Stomach smooth muscle (tissue), 2 donors: Measurements from ENCODE around the gene ADGRG3.

Source experiments
- H3K27ac ChIP-seq: one replicate; pipeline ENCODE4 v1.7.0; 2013; ENCODE audit warnings: mild to moderate bottlenecking, low read length, inconsistent platforms
- H3K27me3 ChIP-seq, 2 donors: one replicate each; pipeline ENCODE4 v1.7.0; 2013; ENCODE audit warnings: low read length in 2 of 2; ENCODE audit not compliant: insufficient read depth in 2 of 2, control insufficient read depth in 1 of 2
- H3K36me3 ChIP-seq, 2 donors: one replicate each; pipeline ENCODE4 v1.7.0; 2013; ENCODE audit warnings: low read length in 2 of 2; ENCODE audit not compliant: control insufficient read depth in 2 of 2, insufficient read depth in 2 of 2
- H3K4me1 ChIP-seq: one replicate; pipeline ENCODE4 v1.7.0; 2013; ENCODE audit warnings: low read length; ENCODE audit not compliant: control insufficient read depth, insufficient read depth
- H3K4me3 ChIP-seq, 2 donors: one replicate each; pipeline ENCODE4 v1.7.0; 2013; ENCODE audit warnings: low read length in 2 of 2
- H3K9ac ChIP-seq, 2 donors: one replicate each; pipeline ENCODE4 v1.7.0; 2013; ENCODE audit warnings: low read length in 2 of 2, mild to moderate bottlenecking in 1 of 2
- H3K9me3 ChIP-seq, 2 donors: one replicate each; pipeline ENCODE4 v1.7.0; 2013; ENCODE audit warnings: low read length in 2 of 2; ENCODE audit not compliant: control insufficient read depth in 2 of 2
- donor health status: healthy.
- donor health status: Pancreatic carcinoma.

The ADGRG3 gene

DNA sequence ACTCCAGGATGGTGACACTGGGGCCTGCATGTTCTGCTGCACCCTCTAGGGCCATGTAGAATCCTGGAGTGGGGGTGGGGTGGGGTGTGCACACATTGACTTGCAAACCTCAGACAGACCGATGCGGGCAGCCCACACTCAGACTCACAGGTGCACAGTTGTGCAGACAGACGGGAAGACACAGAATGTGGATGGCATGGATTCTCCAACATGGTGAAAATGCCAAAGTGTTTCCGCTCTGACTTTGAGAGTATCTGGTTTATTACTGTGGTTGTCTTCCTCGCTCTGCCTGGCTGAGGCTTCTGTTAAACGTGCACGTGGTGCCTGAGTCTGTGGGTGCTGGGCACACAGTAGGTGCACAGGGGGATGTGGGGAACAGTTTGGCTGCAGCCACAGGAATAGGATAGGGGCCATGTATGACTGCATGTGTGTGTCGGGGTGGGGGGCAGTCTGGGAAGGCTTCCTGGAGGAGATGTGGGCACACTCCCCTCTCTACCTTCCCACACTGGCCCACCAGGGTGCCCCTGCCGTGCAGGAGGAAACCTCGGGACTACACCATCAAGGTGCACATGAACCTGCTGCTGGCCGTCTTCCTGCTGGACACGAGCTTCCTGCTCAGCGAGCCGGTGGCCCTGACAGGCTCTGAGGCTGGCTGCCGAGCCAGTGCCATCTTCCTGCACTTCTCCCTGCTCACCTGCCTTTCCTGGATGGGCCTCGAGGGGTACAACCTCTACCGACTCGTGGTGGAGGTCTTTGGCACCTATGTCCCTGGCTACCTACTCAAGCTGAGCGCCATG, 9.0 kb upstream of the ADGRG3 start:
- no peak overlapping the region for H3K27ac ChIP-seq
- peaks cover 0 to 2% of the 10 kb centered on the region in 2 donors for H3K27me3 ChIP-seq
- H3K9me3 ChIP-seq = no peaks in the 10 kb centered on the region
- H3K4me1 ChIP-seq = no peaks in the 10 kb centered on the region
- no peak overlapping the region for H3K4me3 ChIP-seq
- no peaks in the 10 kb centered on the region for H3K36me3 ChIP-seq
- no peak overlapping the region for H3K9ac ChIP-seq

- no peak overlapping the region for H3K9ac ChIP-seq
- H3K36me3 ChIP-seq = no peaks in the 10 kb centered on the region
- H3K4me1 ChIP-seq = no peaks in the 10 kb centered on the region
- H3K27ac ChIP-seq = no peak overlapping the region
- no peak overlapping the region for H3K4me3 ChIP-seq
- peaks cover 0 to 2% of the 10 kb centered on the region in 2 donors for H3K27me3 ChIP-seq
- H3K9me3 ChIP-seq = no peaks in the 10 kb centered on the region
These were observed 7.2 kb upstream of the ADGRG3 start for GRCh38 chr16:57660715-57661463.

- Histone ChIP-seq H3K9me3 (no peaks in the 10 kb centered on the region), H3K4me3 (no peak overlapping the region), H3K27me3 (no peaks in the 10 kb centered on the region), H3K4me1 (no peaks in the 10 kb centered on the region), H3K27ac (no peak overlapping the region), H3K9ac (no peak overlapping the region), H3K36me3 (no peaks in the 10 kb centered on the region)
These were observed 6.6 kb upstream of the ADGRG3 start for GRCh38 chr16:57661510-57661909.

GRCh38 chr16:57661936-57662906, 5.9 kb upstream of the ADGRG3 start:
- Histone ChIP-seq H3K27me3 (no peaks in the 10 kb centered on the region), H3K9ac (no peak overlapping the region), H3K4me3 (no peak overlapping the region), H3K36me3 (no peaks in the 10 kb centered on the region), H3K4me1 (no peaks in the 10 kb centered on the region), H3K27ac (no peak overlapping the region), H3K9me3 (no peaks in the 10 kb centered on the region)

DNA sequence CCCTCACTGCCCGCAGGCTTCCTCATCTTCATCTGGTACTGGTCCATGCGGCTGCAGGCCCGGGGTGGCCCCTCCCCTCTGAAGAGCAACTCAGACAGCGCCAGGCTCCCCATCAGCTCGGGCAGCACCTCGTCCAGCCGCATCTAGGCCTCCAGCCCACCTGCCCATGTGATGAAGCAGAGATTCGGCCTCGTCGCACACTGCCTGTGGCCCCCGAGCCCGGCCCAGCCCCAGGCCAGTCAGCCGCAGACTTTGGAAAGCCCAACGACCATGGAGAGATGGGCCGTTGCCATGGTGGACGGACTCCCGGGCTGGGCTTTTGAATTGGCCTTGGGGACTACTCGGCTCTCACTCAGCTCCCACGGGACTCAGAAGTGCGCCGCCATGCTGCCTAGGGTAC, 4.7 kb upstream of the ADGRG3 start:
- H3K27ac ChIP-seq = no peak overlapping the region
- H3K36me3 ChIP-seq = no peaks in the 10 kb centered on the region
- no peaks in the 10 kb centered on the region for H3K9me3 ChIP-seq
- H3K9ac ChIP-seq = no peak overlapping the region
- H3K4me1 ChIP-seq = no peaks in the 10 kb centered on the region
- H3K27me3 ChIP-seq = no peaks in the 10 kb centered on the region
- H3K4me3 ChIP-seq = no peak overlapping the region

GRCh38 chr16:57663917-57664661, 4.0 kb upstream of the ADGRG3 start:
- H3K9ac ChIP-seq = no peak overlapping the region
- H3K27me3 ChIP-seq = no peaks in the 10 kb centered on the region
- no peaks in the 10 kb centered on the region for H3K36me3 ChIP-seq
- H3K27ac ChIP-seq = no peak overlapping the region
- no peak overlapping the region for H3K4me3 ChIP-seq
- no peaks in the 10 kb centered on the region for H3K4me1 ChIP-seq
- no peaks in the 10 kb centered on the region for H3K9me3 ChIP-seq

DNA sequence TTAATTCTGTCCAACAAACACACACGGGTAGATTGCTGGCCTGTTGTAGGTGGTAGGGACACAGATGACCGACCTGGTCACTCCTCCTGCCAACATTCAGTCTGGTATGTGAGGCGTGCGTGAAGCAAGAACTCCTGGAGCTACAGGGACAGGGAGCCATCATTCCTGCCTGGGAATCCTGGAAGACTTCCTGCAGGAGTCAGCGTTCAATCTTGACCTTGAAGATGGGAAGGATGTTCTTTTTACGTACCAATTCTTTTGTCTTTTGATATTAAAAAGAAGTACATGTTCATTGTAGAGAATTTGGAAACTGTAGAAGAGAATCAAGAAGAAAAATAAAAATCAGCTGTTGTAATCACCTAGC, 3.5 kb upstream of the ADGRG3 start:
- H3K4me3 ChIP-seq = no peak overlapping the region
- no peak overlapping the region for H3K9ac ChIP-seq
- no peaks in the 10 kb centered on the region for H3K36me3 ChIP-seq
- no peaks in the 10 kb centered on the region for H3K4me1 ChIP-seq
- H3K27me3 ChIP-seq = no peaks in the 10 kb centered on the region
- no peak overlapping the region for H3K27ac ChIP-seq
- no peaks in the 10 kb centered on the region for H3K9me3 ChIP-seq

DNA sequence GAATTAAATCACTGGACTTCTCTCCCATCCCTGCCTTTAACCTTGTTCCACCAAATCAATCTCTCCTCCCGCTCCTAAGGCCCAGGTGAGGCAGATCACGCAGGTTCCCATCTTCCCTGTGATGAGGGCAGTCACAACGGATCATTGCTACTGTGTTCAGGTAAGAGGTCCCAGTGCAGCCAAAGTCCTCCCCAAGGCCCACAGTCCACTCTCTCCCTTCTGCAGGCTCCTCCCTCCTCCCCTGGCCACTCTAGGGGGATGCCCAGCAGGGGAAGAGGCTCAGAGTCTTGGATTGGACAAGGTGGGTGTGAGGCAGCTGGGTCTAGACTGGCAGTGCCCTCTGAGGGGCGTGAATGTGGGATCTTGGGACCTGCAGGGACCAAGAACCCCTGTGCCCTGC, 2.6 kb upstream of the ADGRG3 start:
- Histone ChIP-seq H3K36me3 (no peaks in the 10 kb centered on the region), H3K9me3 (no peaks in the 10 kb centered on the region), H3K27ac (no peak overlapping the region), H3K4me3 (no peak overlapping the region), H3K9ac (no peak overlapping the region), H3K27me3 (no peaks in the 10 kb centered on the region), H3K4me1 (no peaks in the 10 kb centered on the region)

GRCh38 chr16:57666353-57667047, 1.6 kb upstream of the ADGRG3 start:
- Histone ChIP-seq H3K4me1 (no peaks in the 10 kb centered on the region), H3K4me3 (no peak overlapping the region), H3K27me3 (no peaks in the 10 kb centered on the region), H3K9ac (no peak overlapping the region), H3K36me3 (no peaks in the 10 kb centered on the region), H3K27ac (no peak overlapping the region), H3K9me3 (no peaks in the 10 kb centered on the region)
